ENCODE data around the gene PTPN3. TPM values are rescaled to one million over a fixed set of nuclear protein-coding genes. Genes with fewer than 3 reads are reported as not detected.

The PTPN3 gene
- total and polyA plus RNA-seq, 2 experiments from 2014 or later: 1.4 to 2.6 TPM

GRCh38 chr9:109513871-109514270 is 15.8 kb upstream of the PTPN3 start (continued):
- TF ChIP-seq CTCF (conservative IDR thresholded peaks at IDR 0.05; ENCODE audit: low read depth in 2 of 2) (no peak), ETS1 (IDR thresholded peaks at IDR 0.05) (no peak), ZNF114 (CRISPR knock-in tag; IDR thresholded peaks at IDR 0.05) (no peak), EZH2phosphoT487 (IDR thresholded peaks at IDR 0.05; ENCODE audit: unreplicated experiment) (no peak), ZNF331 (CRISPR knock-in tag; IDR thresholded peaks at IDR 0.05; ENCODE audit: low read depth) (no peak), EZH2 (IDR thresholded peaks at IDR 0.05; ENCODE audit: low read depth, unreplicated experiment) (no peak), CREB1 (CRISPR knock-in tag; IDR thresholded peaks at IDR 0.05; ENCODE audit: low read depth) (no peak), NANOG (IDR thresholded peaks at IDR 0.05; ENCODE audit: borderline replicate concordance) (no peak), REST (IDR thresholded peaks at IDR 0.05; ENCODE audit: unreplicated experiment) (no peak)

- no peaks in the 10 kb centered on the region for H3K4me1 ChIP-seq (ENCODE audit: insufficient read depth)
- H3K27ac Mint-ChIP-seq: no peak overlapping the region
- no peak for DNase-seq (ENCODE audit: low spot score)
Measured at GRCh38 chr9:109512170-109512756, 14.2 kb upstream of the PTPN3 start.

More at GRCh38 chr9:109512170-109512756, 14.2 kb upstream of the PTPN3 start:
- Histone ChIP-seq H3K4me2 (no peak overlapping the region), H4K20me1 (replicated peaks; ENCODE audit: insufficient read depth) (no peaks in the 10 kb centered on the region), H3K4me3 (no peak overlapping the region), H3K36me3 (ENCODE audit: insufficient read depth) (no peaks in the 10 kb centered on the region), H3K79me2 (replicated peaks; ENCODE audit: insufficient read depth) (no peaks in the 10 kb centered on the region), H3K27me3 (ENCODE audit: insufficient read depth) (no peaks in the 10 kb centered on the region), H3F3A (replicated peaks; ENCODE audit: low read depth) (no peaks in the 10 kb centered on the region), H2AFZ (no peak overlapping the region), H3K9me2 (ENCODE audit: insufficient read depth) (0 out of 2 replicates have a peak, but pooled peaks cover 2% of the 10 kb centered on the region), H3K27ac (ENCODE audit: low read depth) (no peak overlapping the region)
- Mint-ChIP-seq H3K4me3 (no peak overlapping the region), H3K9me3 (no peaks in the 10 kb centered on the region), H3K4me1 (no peaks in the 10 kb centered on the region), H3K36me3 (ENCODE audit: low read depth) (no peaks in the 10 kb centered on the region), H3K27me3 (ENCODE audit: insufficient read depth, low read depth, poor library complexity) (no peaks in the 10 kb centered on the region)
- TF ChIP-seq CTCF (conservative IDR thresholded peaks at IDR 0.05; ENCODE audit: low read depth in 2 of 2) (no peak), EZH2 (IDR thresholded peaks at IDR 0.05; ENCODE audit: low read depth, unreplicated experiment) (no peak), STAT1 (IDR thresholded peaks at IDR 0.05; ENCODE audit: unreplicated experiment) (no peak)
- ATAC-seq: no peak
